Stimulated activated CD4-positive, alpha-beta T cell treated with anti-CD3 and anti-CD28 coated beads, TNF-alpha, amount 100 ng/mL, for 4 hours (primary cell): Measurements from ENCODE around the gene CSF3R.
"Not testable (repeated sequence)": the region's sequence is repeated elsewhere in the genome, so short reads cannot be mapped to it uniquely, and the experiment has no call there.

ENCODE experiments used
- DNase-seq, 3 experiments: peaks; one replicate each; pipeline ENCODE4 v3.0.0-alpha.2; 2020; ENCODE audit warnings: low read depth in 3 of 3

Gene CSF3R

GRCh38 chr1:36513676-36514473, 31.2 kb upstream of the CSF3R start:
- no peak for DNase-seq

- no peak for DNase-seq
Observed at GRCh38 chr1:36512842-36513241, 30.1 kb upstream of the CSF3R start.

- no peak for DNase-seq
Observed at GRCh38 chr1:36511804-36512798, 29.4 kb upstream of the CSF3R start.

- DNase-seq = not testable (repeated sequence)
Observed at GRCh38 chr1:36511220-36511619, 28.5 kb upstream of the CSF3R start.

GRCh38 chr1:36510418-36510817, 27.7 kb upstream of the CSF3R start:
- DNase-seq = no peak

- DNase-seq = no peak
Observed at GRCh38 chr1:36508257-36508656, 25.5 kb upstream of the CSF3R start.

GRCh38 chr1:36506276-36506920, 23.7 kb upstream of the CSF3R start:
- no peak for DNase-seq

- no peak for DNase-seq
Observed at GRCh38 chr1:36503733-36504132, 21.0 kb upstream of the CSF3R start.

GRCh38 chr1:36503159-36503558, 20.4 kb upstream of the CSF3R start:
- DNase-seq = no peak

GRCh38 chr1:36502616-36503015, 19.9 kb upstream of the CSF3R start:
- no peak for DNase-seq

GRCh38 chr1:36501911-36502310, 19.2 kb upstream of the CSF3R start:
- not testable (repeated sequence) for DNase-seq

GRCh38 chr1:36497207-36497606, 14.5 kb upstream of the CSF3R start:
- DNase-seq = no peak

GRCh38 chr1:36494971-36495370, 12.3 kb upstream of the CSF3R start:
- DNase-seq = no peak

- DNase-seq = no peak
Observed at GRCh38 chr1:36493524-36493923, 10.8 kb upstream of the CSF3R start.

GRCh38 chr1:36492491-36492890, 9.8 kb upstream of the CSF3R start:
- no peak for DNase-seq

- DNase-seq = not testable (repeated sequence)
Observed at GRCh38 chr1:36489258-36490051, 6.7 kb upstream of the CSF3R start.

GRCh38 chr1:36487906-36488305, 5.2 kb upstream of the CSF3R start:
- DNase-seq = no peak

- DNase-seq = not testable (repeated sequence)
Observed at GRCh38 chr1:36487336-36487725, 4.6 kb upstream of the CSF3R start.

GRCh38 chr1:36486439-36487335, 4.0 kb upstream of the CSF3R start:
- no peak for DNase-seq

- no peak for DNase-seq
Observed at GRCh38 chr1:36486093-36486438, 3.4 kb upstream of the CSF3R start.
